ENCODE results near the gene ZNF215.

DNA sequence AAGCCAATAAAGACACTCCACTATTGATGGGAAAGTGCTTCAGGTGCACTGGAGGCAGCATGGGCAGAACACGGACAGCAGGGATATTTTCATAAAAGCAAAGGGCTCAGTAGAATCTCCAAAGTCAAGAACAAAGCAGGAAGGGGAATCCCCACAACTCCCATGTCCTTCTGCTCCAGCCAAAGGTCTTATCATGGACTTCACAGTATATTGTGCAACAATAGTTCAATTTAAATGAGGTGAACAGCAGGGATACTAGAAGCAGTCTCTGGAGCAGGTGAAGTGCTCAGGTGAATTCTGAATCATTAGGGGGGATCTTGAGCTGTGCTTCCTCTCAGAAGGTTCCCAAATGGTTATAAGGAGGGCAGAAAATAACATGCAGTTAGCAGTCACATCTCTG lies 27.3 kb upstream of the ZNF215 start:
- TF ChIP-seq, protein P1, sequence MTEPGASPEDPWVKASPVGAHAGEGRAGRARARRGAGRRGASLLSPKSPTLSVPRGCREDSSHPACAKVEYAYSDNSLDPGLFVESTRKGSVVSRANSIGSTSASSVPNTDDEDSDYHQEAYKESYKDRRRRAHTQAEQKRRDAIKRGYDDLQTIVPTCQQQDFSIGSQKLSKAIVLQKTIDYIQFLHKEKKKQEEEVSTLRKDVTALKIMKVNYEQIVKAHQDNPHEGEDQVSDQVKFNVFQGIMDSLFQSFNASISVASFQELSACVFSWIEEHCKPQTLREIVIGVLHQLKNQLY (CRISPR knock-in tag; IDR thresholded peaks at IDR 0.05): no peak
- TF ChIP-seq JUN (CRISPR knock-in tag; IDR thresholded peaks at IDR 0.05): no peak
- no peak for TF ChIP-seq ZBTB43 (CRISPR knock-in tag; IDR thresholded peaks at IDR 0.05)
- no peak for TF ChIP-seq CTCF (IDR thresholded peaks at IDR 0.05)
- TF ChIP-seq RORB (CRISPR knock-in tag; IDR thresholded peaks at IDR 0.05): no peak
- TF ChIP-seq NFYB (CRISPR knock-in tag; conservative IDR thresholded peaks at IDR 0.05; ENCODE audit: low read depth): no peak
- no peak for TF ChIP-seq ZNF423 (CRISPR knock-in tag; IDR thresholded peaks at IDR 0.05)
- TF ChIP-seq ATF2 (CRISPR knock-in tag; IDR thresholded peaks at IDR 0.05; ENCODE audit: borderline replicate concordance, low read depth): no peak

Measured in WTC11 (cell line).